ENCODE measurements around the gene CUL5. TPM values are rescaled to one million over a fixed set of nuclear protein-coding genes. Genes with fewer than 3 reads are reported as not detected.

Gene CUL5
- total RNA-seq, 4 donors from 2014 or later, result 40.6 to 83.5 (median 66.5) TPM

- in situ Hi-C loops (cut with MboI; ENCODE audit: low sequenced_read_pairs in 4 of 4), result no loop called here
- TF ChIP-seq POLR2A (IDR thresholded peaks at IDR 0.05) (no peak), CTCF (IDR thresholded peaks at IDR 0.05 in 4 of 5, conservative IDR thresholded peaks at IDR 0.05 in 1 of 5) (no peak)
- Histone ChIP-seq H3K36me3 (no peaks in the 10 kb centered on the region), H3K4me3 (no peak overlapping the region), H3K27ac (no peak overlapping the region), H3K4me1 (no peaks in the 10 kb centered on the region), H3K27me3 (no peaks in the 10 kb centered on the region), H3K9me3 (no peaks in the 10 kb centered on the region)
- intact Hi-C loops (cut with DNase I; ENCODE audit: low total_unique reads), result no loop called here
- ATAC-seq (no peak), DNase-seq (no peak)
These were observed 39.5 kb upstream of the CUL5 start for GRCh38 chr11:107969219-107969618.

- in situ Hi-C loops (cut with MboI; ENCODE audit: low sequenced_read_pairs in 4 of 4) (no loop called here), intact Hi-C loops (cut with DNase I; ENCODE audit: low total_unique reads) (no loop called here)
- DNase-seq (no peak), ATAC-seq (no peak)
- Histone ChIP-seq H3K27me3 (no peaks in the 10 kb centered on the region), H3K9me3 (no peaks in the 10 kb centered on the region), H3K4me1 (no peaks in the 10 kb centered on the region), H3K4me3 (no peak overlapping the region), H3K36me3 (no peaks in the 10 kb centered on the region), H3K27ac (no peak overlapping the region)
- TF ChIP-seq CTCF (IDR thresholded peaks at IDR 0.05 in 4 of 5, conservative IDR thresholded peaks at IDR 0.05 in 1 of 5) (no peak), POLR2A (IDR thresholded peaks at IDR 0.05) (no peak)
These were observed 38.6 kb upstream of the CUL5 start for GRCh38 chr11:107970049-107970448.

GRCh38 chr11:107973641-107974040 is 35.1 kb upstream of the CUL5 start:
- H3K27me3 ChIP-seq, result no peaks in the 10 kb centered on the region
- ATAC-seq (no peak), DNase-seq (no peak)
- H3K4me1 ChIP-seq, result no peaks in the 10 kb centered on the region
- in situ Hi-C loops (cut with MboI; ENCODE audit: low sequenced_read_pairs in 4 of 4), result no loop called here
- no peak overlapping the region for H3K4me3 ChIP-seq
- H3K9me3 ChIP-seq, result no peaks in the 10 kb centered on the region
- intact Hi-C loops (cut with DNase I; ENCODE audit: low total_unique reads), result no loop called here
- TF ChIP-seq CTCF (IDR thresholded peaks at IDR 0.05 in 4 of 5, conservative IDR thresholded peaks at IDR 0.05 in 1 of 5) (no peak), POLR2A (IDR thresholded peaks at IDR 0.05) (no peak)
- H3K36me3 ChIP-seq, result no peaks in the 10 kb centered on the region
- H3K27ac ChIP-seq, result no peak overlapping the region

- Histone ChIP-seq H3K36me3 (no peaks in the 10 kb centered on the region), H3K27ac (no peak overlapping the region), H3K4me1 (no peaks in the 10 kb centered on the region), H3K4me3 (no peak overlapping the region), H3K9me3 (no peaks in the 10 kb centered on the region), H3K27me3 (peaks cover 0 to 3% (median 0%) of the 10 kb centered on the region in 3 donors)
- in situ Hi-C loops (cut with MboI; ENCODE audit: low sequenced_read_pairs in 4 of 4), result no loop called here
- intact Hi-C loops (cut with DNase I; ENCODE audit: low total_unique reads), result no loop called here
- DNase-seq (no peak), ATAC-seq (no peak)
- TF ChIP-seq POLR2A (IDR thresholded peaks at IDR 0.05), result no peak
- no peak for TF ChIP-seq CTCF (IDR thresholded peaks at IDR 0.05 in 4 of 5, conservative IDR thresholded peaks at IDR 0.05 in 1 of 5)
These were observed 20.1 kb upstream of the CUL5 start for GRCh38 chr11:107988397-107989158.

All from gastrocnemius medialis (tissue), 4 donors.